Neuronal stem cell (in vitro differentiated cells): ENCODE data around the gene GNL1.
"Not testable (repeated sequence)": the region's sequence is repeated elsewhere in the genome, so short reads cannot be mapped to it uniquely, and the experiment has no call there.

ENCODE experiments used
- DNase-seq: peaks from one replicate; pipeline ENCODE4 v3.0.0-alpha.2; 2013; ENCODE audit warnings: low spot score
- H2AFZ ChIP-seq: one replicate; pipeline ENCODE4 v1.6.1; 2013; ENCODE audit warnings: mild to moderate bottlenecking, low read length, inconsistent platforms
- H2AK5ac ChIP-seq: 2 replicates; pipeline ENCODE4 v1.6.1; 2013; ENCODE audit warnings: low read depth, mild to moderate bottlenecking, inconsistent platforms, low read length, moderate library complexity, mixed read lengths
- H2BK120ac ChIP-seq: 2 replicates; pipeline ENCODE4 v1.6.1; 2013; ENCODE audit warnings: low read depth, mild to moderate bottlenecking, inconsistent platforms, low read length, moderate library complexity, mixed read lengths
- H2BK12ac ChIP-seq: one replicate; pipeline ENCODE4 v1.6.1; 2013; ENCODE audit warnings: low read length, inconsistent platforms
- H2BK15ac ChIP-seq: 2 replicates; pipeline ENCODE4 v1.6.1; 2013; ENCODE audit warnings: mild to moderate bottlenecking, low read length, inconsistent platforms, mixed read lengths
- H2BK5ac ChIP-seq: one replicate; pipeline ENCODE4 v1.6.1; 2013; ENCODE audit warnings: inconsistent platforms, mild to moderate bottlenecking, low read length, moderate library complexity
- H3K14ac ChIP-seq: one replicate; pipeline ENCODE4 v1.6.1; 2013; ENCODE audit warnings: low read length, inconsistent platforms
- H3K18ac ChIP-seq: 2 replicates; pipeline ENCODE4 v1.6.1; 2013; ENCODE audit warnings: low read length, inconsistent platforms
- H3K23ac ChIP-seq: 2 replicates; pipeline ENCODE4 v1.6.1; 2013; ENCODE audit warnings: low read depth, mild to moderate bottlenecking, mixed read lengths, low read length, inconsistent platforms; ENCODE audit not compliant: poor library complexity
- H3K27ac ChIP-seq: replicated peaks from 3 replicates; pipeline ENCODE4 v1.5.1; 2013; ENCODE audit warnings: low read length, inconsistent platforms
- H3K27me3 ChIP-seq, 3 experiments: 2 replicates each; pipeline ENCODE4 v1.6.1; 2013; ENCODE audit warnings: low read length in 3 of 3, mild to moderate bottlenecking in 2 of 3, inconsistent platforms in 1 of 3, low read depth in 1 of 3, mixed read lengths in 1 of 3, moderate library complexity in 1 of 3; ENCODE audit not compliant: control insufficient read depth in 3 of 3, insufficient read depth in 3 of 3
- H3K36me3 ChIP-seq, 2 donors: replicated peaks in 1 of 2; 2 replicates each; pipeline ENCODE4 v1.6.1; 2013; ENCODE audit warnings: low read length in 2 of 2; ENCODE audit not compliant: control insufficient read depth in 2 of 2, insufficient read depth in 2 of 2
- H3K4ac ChIP-seq: 2 replicates; pipeline ENCODE4 v1.6.1; 2013; ENCODE audit warnings: inconsistent platforms, mild to moderate bottlenecking, low read length, moderate library complexity
- H3K4me1 ChIP-seq, 2 donors: 1 replicate in 1 of 2; 2 replicates in 1 of 2; pipeline ENCODE4 v1.6.1; 2013; ENCODE audit warnings: low read length in 2 of 2, low read depth in 1 of 2; ENCODE audit not compliant: control insufficient read depth in 2 of 2, insufficient read depth in 1 of 2
- H3K4me2 ChIP-seq: one replicate; pipeline ENCODE4 v1.6.1; 2013; ENCODE audit warnings: mild to moderate bottlenecking, low read length, inconsistent platforms; ENCODE audit not compliant: insufficient read depth, poor library complexity, severe bottlenecking
- H3K4me3 ChIP-seq, 2 donors: 2 replicates each; pipeline ENCODE4 v1.5.1; 2013; ENCODE audit warnings: low read length in 2 of 2, mild to moderate bottlenecking in 2 of 2, inconsistent platforms in 1 of 2, moderate library complexity in 1 of 2
- H3K79me1 ChIP-seq: one replicate; pipeline ENCODE4 v1.6.1; 2013; ENCODE audit warnings: low read depth, mild to moderate bottlenecking, inconsistent platforms, low read length, moderate library complexity
- H3K9ac ChIP-seq: one replicate; pipeline ENCODE4 v1.6.1; 2013; ENCODE audit warnings: mild to moderate bottlenecking, low read depth, low read length, inconsistent platforms; ENCODE audit not compliant: poor library complexity
- H3K9me3 ChIP-seq, 2 donors: replicated peaks in 1 of 2; 2 replicates each; pipeline versions ENCODE3 to v1.6.1; 2013; ENCODE audit warnings: low read length in 2 of 2, mild to moderate bottlenecking in 2 of 2, inconsistent platforms in 1 of 2, low read depth in 1 of 2, mixed read lengths in 1 of 2, moderate library complexity in 1 of 2; ENCODE audit not compliant: control insufficient read depth in 2 of 2, insufficient read depth in 1 of 2
- H4K8ac ChIP-seq: one replicate; pipeline ENCODE4 v1.6.1; 2013; ENCODE audit warnings: low read depth, mild to moderate bottlenecking, inconsistent platforms, low read length, moderate library complexity
- H4K91ac ChIP-seq: one replicate; pipeline ENCODE4 v1.6.1; 2013; ENCODE audit warnings: low read length, low read depth, mild to moderate bottlenecking, inconsistent platforms; ENCODE audit not compliant: poor library complexity
- WGBS, 2 donors: extraction: QIAGEN DNeasy Blood & Tissue Kit; methylation state at CpG; one replicate each; pipeline ENCODE4 v1.1.7; 2013; ENCODE audit warnings: missing lambda C conversion rate in 2 of 2, mixed read lengths in 1 of 2; ENCODE audit not compliant: insufficient read length in 2 of 2, insufficient replicate concordance in 1 of 2; ENCODE audit errors: extremely low coverage in 2 of 2; 5-methylcytosine and 5-hydroxymethylcytosine counted together

GNL1 gene

DNA sequence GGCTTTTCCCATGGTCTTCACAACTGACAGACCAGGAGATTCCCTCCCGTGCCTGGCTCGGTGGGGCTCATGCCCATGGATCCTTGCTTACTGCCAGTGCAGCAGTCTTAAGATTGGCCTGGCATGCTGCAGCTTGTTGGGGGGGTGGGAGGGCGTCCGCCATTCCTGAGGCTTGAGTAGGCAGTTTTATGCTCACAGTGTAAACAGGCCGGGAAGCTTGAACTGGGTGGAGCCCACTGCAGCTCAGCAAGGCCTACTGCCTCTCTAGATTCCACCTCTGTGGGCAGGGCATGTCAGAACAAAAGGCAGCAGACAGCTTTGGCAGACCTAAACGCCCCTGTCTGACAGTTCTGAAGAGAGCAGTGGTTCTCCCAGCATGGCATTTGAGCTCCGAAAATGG, 35.2 kb downstream of the GNL1 start:
- not testable (repeated sequence) for H2AK5ac ChIP-seq, DNase-seq, H3K9me3 ChIP-seq, H2BK12ac ChIP-seq, H2BK120ac ChIP-seq, H3K4ac ChIP-seq, H3K18ac ChIP-seq, H3K4me1 ChIP-seq, H3K4me2 ChIP-seq, H2BK5ac ChIP-seq, H3K23ac ChIP-seq, H3K79me1 ChIP-seq, H3K36me3 ChIP-seq, H3K9ac ChIP-seq, H3K14ac ChIP-seq, H4K91ac ChIP-seq, H3K4me3 ChIP-seq, H2BK15ac ChIP-seq, H3K27me3 ChIP-seq, H3K27ac ChIP-seq, H4K8ac ChIP-seq, H2AFZ ChIP-seq
- WGBS, 2 donors = no CpG with 5 or more reads among the region's 7 CpGs

DNA sequence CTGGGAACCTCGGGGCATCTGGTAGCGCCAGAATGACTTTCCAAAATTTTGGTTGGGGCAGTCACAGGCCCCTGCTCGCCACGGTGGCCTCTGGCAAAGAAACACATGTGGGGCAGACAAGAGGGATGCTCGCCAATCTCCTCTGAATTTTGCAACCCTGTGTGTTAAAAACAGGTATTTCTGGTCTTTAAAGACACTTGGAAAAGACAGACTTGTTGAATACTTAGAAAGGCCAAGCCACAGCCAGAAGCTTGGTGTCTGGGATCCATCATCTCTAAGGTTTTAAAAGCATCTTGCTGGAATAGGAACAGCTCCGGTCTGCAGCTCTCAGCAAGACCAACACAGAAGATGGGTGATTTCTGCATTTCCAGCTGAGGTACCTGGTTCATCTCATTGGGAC, 35.8 kb downstream of the GNL1 start:
- Histone ChIP-seq H3K9me3 (peaks cover 0 to 7% of the 10 kb centered on the region in 2 donors), H2BK12ac (no peak overlapping the region), H3K23ac (no peak overlapping the region), H4K8ac (no peak overlapping the region), H3K9ac (no peak overlapping the region), H3K4me2 (no peak overlapping the region), H3K14ac (no peak overlapping the region), H3K4me3 (no peak overlapping the region), H2BK5ac (no peak overlapping the region), H3K4me1 (peaks cover 0 to 1% of the 10 kb centered on the region in 2 donors), H2AFZ (peak overlapping the region; percentile 22), H3K27ac (no peak overlapping the region), H2BK120ac (no peak overlapping the region), H3K4ac (no peak overlapping the region), H3K27me3 (no peaks in the 10 kb centered on the region), H3K18ac (no peak overlapping the region), H3K36me3 (no peaks in the 10 kb centered on the region), H2BK15ac (peak overlapping the region; percentile 67), H4K91ac (no peak overlapping the region), H3K79me1 (no peaks in the 10 kb centered on the region), H2AK5ac (no peak overlapping the region)
- WGBS, 2 donors = no CpG with 5 or more reads among the region's 6 CpGs
- DNase-seq = no peak

DNA sequence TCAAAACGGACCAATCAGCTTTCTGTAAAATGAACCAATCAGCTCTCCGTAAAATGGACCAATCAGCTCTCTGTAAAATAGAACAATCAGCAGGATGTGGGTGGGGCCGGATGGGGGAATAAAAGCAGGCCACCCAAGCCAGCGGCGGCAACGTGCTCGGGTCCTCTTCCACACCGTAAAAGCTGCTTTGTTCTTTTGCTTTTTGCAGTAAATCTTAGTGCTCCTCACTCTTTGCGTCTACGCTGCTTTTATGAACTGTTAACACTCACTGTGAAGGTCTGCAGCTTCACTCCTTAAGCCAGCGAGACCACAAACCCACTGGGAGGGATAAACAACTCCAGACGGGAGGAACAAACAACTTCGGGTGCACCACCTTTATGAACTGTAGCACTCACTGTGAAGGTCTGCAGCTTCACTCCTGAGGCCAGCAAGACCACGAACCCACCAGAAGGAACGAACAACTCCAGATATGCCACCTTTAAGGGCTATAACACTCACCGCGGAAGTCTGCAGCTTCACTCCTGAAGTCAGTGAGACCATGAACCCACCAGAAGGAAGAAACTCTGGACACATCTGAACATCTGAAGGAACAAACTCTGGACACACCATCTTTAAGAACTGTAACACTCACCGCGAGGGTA, 37.7 kb downstream of the GNL1 start:
- H2BK120ac ChIP-seq, H4K8ac ChIP-seq, H3K9ac ChIP-seq, H3K14ac ChIP-seq, H2AK5ac ChIP-seq, H2BK12ac ChIP-seq, H3K4me1 ChIP-seq, DNase-seq, H2BK5ac ChIP-seq, H3K27me3 ChIP-seq, H3K36me3 ChIP-seq, H3K9me3 ChIP-seq, H3K18ac ChIP-seq, H3K79me1 ChIP-seq, H2BK15ac ChIP-seq, H3K23ac ChIP-seq, H3K4me3 ChIP-seq, H3K27ac ChIP-seq, H3K4ac ChIP-seq, H4K91ac ChIP-seq, H3K4me2 ChIP-seq: not testable (repeated sequence)
- WGBS, 2 donors = no CpG with 5 or more reads among the region's 19 CpGs
- H2AFZ ChIP-seq = peak overlapping the region; percentile 59

DNA sequence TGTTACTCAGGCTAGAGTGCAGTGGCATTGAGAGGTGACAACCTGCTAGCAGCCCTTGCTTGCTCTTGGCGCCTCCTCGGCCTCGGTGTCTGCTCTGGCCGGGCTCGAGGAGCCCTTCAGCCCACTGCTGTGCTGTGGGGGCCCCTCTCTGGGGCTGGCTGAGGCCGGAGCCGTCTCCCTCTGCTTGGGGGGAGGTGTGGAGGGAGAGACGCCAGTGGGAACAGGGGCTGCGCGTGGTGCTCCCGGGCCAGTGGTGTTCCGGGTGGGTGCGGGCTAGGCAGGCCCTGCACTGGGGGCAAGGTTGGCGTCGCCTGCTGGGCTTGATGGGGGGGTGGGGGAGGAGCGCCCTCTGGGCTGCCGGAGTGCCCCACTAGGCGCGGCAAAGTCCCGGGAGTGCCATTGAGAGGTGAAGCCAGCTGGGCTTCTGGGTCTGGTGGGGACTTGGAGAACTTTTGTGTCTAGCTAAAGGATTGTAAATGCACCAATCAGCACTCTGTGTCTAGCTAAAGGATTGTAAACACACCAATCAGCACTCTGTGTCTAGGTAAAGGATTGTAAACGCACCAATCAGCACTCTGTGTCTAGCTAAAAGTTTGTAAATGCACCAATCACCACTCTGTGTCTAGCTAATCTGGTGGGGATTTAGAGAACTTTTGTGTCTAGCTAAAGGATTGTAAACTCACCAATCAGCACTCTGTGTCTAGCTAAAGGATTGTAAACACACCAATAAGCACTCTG, 38.4 kb downstream of the GNL1 start:
- H3K4me1 ChIP-seq, H3K79me1 ChIP-seq, H2AFZ ChIP-seq, H3K9ac ChIP-seq, H3K9me3 ChIP-seq, H3K27me3 ChIP-seq, H2BK120ac ChIP-seq, H3K4ac ChIP-seq, H3K14ac ChIP-seq, H3K4me3 ChIP-seq, H4K8ac ChIP-seq, H4K91ac ChIP-seq, DNase-seq, H2BK12ac ChIP-seq, H3K18ac ChIP-seq, H3K36me3 ChIP-seq, H3K4me2 ChIP-seq, H3K27ac ChIP-seq, H3K23ac ChIP-seq, H2BK5ac ChIP-seq, H2AK5ac ChIP-seq: not testable (repeated sequence)
- peak overlapping the region; percentile 55 for H2BK15ac ChIP-seq
- WGBS, 2 donors = no CpG with 5 or more reads among the region's 21 CpGs
